ENCODE data around the gene MPHOSPH10.
"Not testable (repeated sequence)": the region's sequence is repeated elsewhere in the genome, so short reads cannot be mapped to it uniquely, and the experiment has no call there.

MPHOSPH10 gene

GRCh38 chr2:71130152-71130904 lies at the start of gene MPHOSPH10, which contains the start of gene MCEE:
Gene MPHOSPH10, plus strand, starts transcription at chr2:71130634. Its CDS starts 32 bp downstream, at chr2:71130666.
Gene MCEE, minus strand, starts transcription at chr2:71130229. Its CDS starts 10 bp downstream, at chr2:71130219.
- peak; percentile 63 for DNase-seq (ENCODE audit: low spot score)

- no peak for DNase-seq (ENCODE audit: low spot score)
Measured at GRCh38 chr2:71082402-71083252, 47.8 kb upstream of the MPHOSPH10 start.

GRCh38 chr2:71083297-71083696 lies 47.1 kb upstream of the MPHOSPH10 start:
- not testable (repeated sequence) for DNase-seq (ENCODE audit: low spot score)

GRCh38 chr2:71083752-71084312 lies 46.6 kb upstream of the MPHOSPH10 start:
- not testable (repeated sequence) for DNase-seq (ENCODE audit: low spot score)

- not testable (repeated sequence) for DNase-seq (ENCODE audit: low spot score)
Measured at GRCh38 chr2:71085325-71086003, 45.0 kb upstream of the MPHOSPH10 start.

GRCh38 chr2:71089475-71089874 lies 41.0 kb upstream of the MPHOSPH10 start:
- not testable (repeated sequence) for DNase-seq (ENCODE audit: low spot score)

GRCh38 chr2:71091808-71092207 lies 38.6 kb upstream of the MPHOSPH10 start:
- not testable (repeated sequence) for DNase-seq (ENCODE audit: low spot score)

GRCh38 chr2:71092491-71093260 lies 37.8 kb upstream of the MPHOSPH10 start:
- DNase-seq (ENCODE audit: low spot score) = not testable (repeated sequence)

- peak; percentile 81 for DNase-seq (ENCODE audit: low spot score)
Measured at GRCh38 chr2:71100195-71100964, 30.1 kb upstream of the MPHOSPH10 start.

- DNase-seq (ENCODE audit: low spot score) = no peak
Measured at GRCh38 chr2:71101656-71102055, 28.8 kb upstream of the MPHOSPH10 start.

GRCh38 chr2:71102981-71103681 lies 27.3 kb upstream of the MPHOSPH10 start:
- DNase-seq (ENCODE audit: low spot score) = no peak

GRCh38 chr2:71103809-71104208 lies 26.6 kb upstream of the MPHOSPH10 start:
- DNase-seq (ENCODE audit: low spot score) = no peak

GRCh38 chr2:71106463-71106862 lies 24.0 kb upstream of the MPHOSPH10 start:
- DNase-seq (ENCODE audit: low spot score) = not testable (repeated sequence)

GRCh38 chr2:71108091-71108490 lies 22.3 kb upstream of the MPHOSPH10 start:
- DNase-seq (ENCODE audit: low spot score) = no peak

- no peak for DNase-seq (ENCODE audit: low spot score)
Measured at GRCh38 chr2:71113843-71114242, 16.6 kb upstream of the MPHOSPH10 start.

GRCh38 chr2:71117063-71117462 lies 13.4 kb upstream of the MPHOSPH10 start:
- DNase-seq (ENCODE audit: low spot score) = no peak

- no peak for DNase-seq (ENCODE audit: low spot score)
Measured at GRCh38 chr2:71120195-71120594, 10.2 kb upstream of the MPHOSPH10 start.

- no peak for DNase-seq (ENCODE audit: low spot score)
Measured at GRCh38 chr2:71121479-71121878, 9.0 kb upstream of the MPHOSPH10 start.

GRCh38 chr2:71122387-71123298 lies 7.8 kb upstream of the MPHOSPH10 start:
- DNase-seq (ENCODE audit: low spot score) = no peak

All from HuH-7.5 (cell line).